ENCODE results near the gene SH2D1B. TPM values are rescaled to one million over a fixed set of nuclear protein-coding genes. Genes with fewer than 3 reads are reported as not detected.

SH2D1B gene
- total and polyA plus RNA-seq, 9 of the 15 experiments (the other 6 are each of a cell fraction or from before 2014, with no cell fraction given) = 5.6 to 19.6 (median 9.7) TPM

- TF ChIP-seq VEZF1 (CRISPR knock-in tag; IDR thresholded peaks at IDR 0.05) (peak; percentile 34; the same call in 1 of the 2 replicates), SMARCE1 (IDR thresholded peaks at IDR 0.05) (peak; percentile 87)
These were observed 9.6 kb upstream of the SH2D1B start (continued) for GRCh38 chr1:162421258-162422164.

GRCh38 chr1:162420120-162420519 lies 8.2 kb upstream of the SH2D1B start:
- DNase-seq (ENCODE audit: extremely low read depth in 1 of 4, low spot score in 3 of 4) (no peak), FAIRE-seq (no peak), ATAC-seq (no peak)
- ChIA-PET CTCF (ENCODE audit: low intra/inter-chr PET ratio) (no interaction called here), POLR2A (interaction anchor here (0.6 to 1.3 kb wide), 3 partner anchors 9 to 23 kb away, joined by 3 to 7 read pairs (median 4); no protein-coding TSS in a partner anchor)
- no peaks in the 10 kb centered on the region for H4K20me1 ChIP-seq (replicated peaks; ENCODE audit: control insufficient read depth, insufficient read depth, low read length)
- H3K9me3 ChIP-seq (replicated peaks; ENCODE audit: control insufficient read depth, insufficient read depth, low read depth, low read length) = no peaks in the 10 kb centered on the region
- H2AFZ ChIP-seq (ENCODE audit: low read depth, low read length) = peak overlapping the region; percentile 6; the same call in 1 of the 2 replicates
- intact Hi-C loops (cut with micrococcal nuclease) (loop anchor here (5.0 kb wide), 1 partner anchor 77 kb away; the partner anchor contains the start of gene UHMK1), in situ Hi-C loops (cut with MboI) (no loop called here)
- H3K4me3 ChIP-seq = no peak overlapping the region
- WGBS (ENCODE audit: insufficient coverage, low coverage, missing lambda C conversion rate) = 55% methylated on average over 3 of the region's 3 CpGs
- peak overlapping the region; percentile 14; the same call in 2 of the 3 replicates for H3K27ac ChIP-seq (ENCODE audit: extremely low read depth, low read depth, low read length)
- H3K4me2 ChIP-seq (ENCODE audit: insufficient read depth, low read length) = no peak overlapping the region; the same call in 1 of the 2 replicates
- H3K79me2 ChIP-seq (ENCODE audit: control insufficient read depth, insufficient read depth, low read length) = no peaks in the 10 kb centered on the region
- peaks cover 23 to 57% of the 10 kb centered on the region in 2 experiments for H3K4me1 ChIP-seq (replicated peaks in 1 of 2; ENCODE audit: control insufficient read depth in 2 of 2, insufficient read depth in 2 of 2, low read length in 2 of 2)
- H3K9ac ChIP-seq (ENCODE audit: insufficient read depth in 1 of 2, low read depth in 2 of 2, low read length in 2 of 2) = no peak overlapping the region
- no peaks in the 10 kb centered on the region for H3K36me3 ChIP-seq (ENCODE audit: control insufficient read depth, insufficient read depth, low read length)
- BruUV-seq (replicated peaks) = no TSS peak
- H3K9me1 ChIP-seq (ENCODE audit: control insufficient read depth, insufficient read depth, low read length) = no peaks in the 10 kb centered on the region
- H3K27me3 ChIP-seq (ENCODE audit: control insufficient read depth in 2 of 2, insufficient read depth in 2 of 2, low read length in 2 of 2) = no peaks in the 10 kb centered on the region
- TF ChIP-seq ARID3B (CRISPR knock-in tag; IDR thresholded peaks at IDR 0.05; ENCODE audit: borderline replicate concordance) (no peak), KLF13 (tag; IDR thresholded peaks at IDR 0.05; ENCODE audit: borderline replicate concordance, low read depth) (no peak), SRF (CRISPR knock-in tag; IDR thresholded peaks at IDR 0.05) (peak in 1 of 2 experiments; percentile 45; a peak in 1 of 4 replicates), XRCC5 (IDR thresholded peaks at IDR 0.05; ENCODE audit: low read depth, low read length) (no peak), PCBP2 (IDR thresholded peaks at IDR 0.05; ENCODE audit: low read depth, low read length, poor library complexity, severe bottlenecking) (no peak), CHD4 (IDR thresholded peaks at IDR 0.05; ENCODE audit: insufficient read depth, insufficient replicate concordance, low read depth, low read length, poor library complexity, severe bottlenecking) (no peak)
